CD14-positive monocyte (primary cell): ENCODE measurements around the gene INO80E. TPM values are rescaled to one million over a fixed set of nuclear protein-coding genes. Genes with fewer than 3 reads are reported as not detected.

Experiments used
- DNase-seq, 3 donors: peaks; one replicate each; pipeline ENCODE4 v3.0.0-alpha.2; 2011 to 2022
- H2AFZ ChIP-seq: 2 replicates; pipeline ENCODE4 v1.6.0; 2012; ENCODE audit warnings: mild to moderate bottlenecking, low read depth, low read length, inconsistent platforms; ENCODE audit not compliant: insufficient read depth, poor library complexity, severe bottlenecking
- H3K27ac ChIP-seq, 2 donors: 1 replicate in 1 of 2; 2 replicates in 1 of 2; pipeline ENCODE4 v1.5.1; 2012 to 2013; ENCODE audit warnings: low read length in 2 of 2, control low read depth in 1 of 2, inconsistent platforms in 1 of 2, low read depth in 1 of 2, mild to moderate bottlenecking in 1 of 2
- H3K27me3 ChIP-seq, 2 donors: one replicate each; pipeline versions ENCODE4 v1.6.0 to v1.6.1; 2011 to 2013; ENCODE audit warnings: low read length in 2 of 2; ENCODE audit not compliant: control insufficient read depth in 2 of 2, insufficient read depth in 2 of 2
- H3K36me3 ChIP-seq, 2 donors: replicated peaks in 1 of 2; 1 replicate in 1 of 2; 2 replicates in 1 of 2; pipeline versions ENCODE4 v1.5.1 to v1.6.1; 2012 to 2013; ENCODE audit warnings: low read length in 2 of 2, control low read depth in 1 of 2, inconsistent platforms in 1 of 2, mild to moderate bottlenecking in 1 of 2; ENCODE audit not compliant: insufficient read depth in 2 of 2, control insufficient read depth in 1 of 2
- H3K4me1 ChIP-seq, 2 donors: 1 replicate in 1 of 2; 2 replicates in 1 of 2; pipeline versions ENCODE4 v1.5.1 to v1.6.1; 2012 to 2013; ENCODE audit warnings: low read length in 2 of 2, control low read depth in 1 of 2, inconsistent platforms in 1 of 2, mild to moderate bottlenecking in 1 of 2, moderate library complexity in 1 of 2; ENCODE audit not compliant: insufficient read depth in 2 of 2, control insufficient read depth in 1 of 2
- H3K4me2 ChIP-seq: replicated peaks from 2 replicates; pipeline ENCODE3; 2012; ENCODE audit warnings: low read length, moderate library complexity, mild to moderate bottlenecking; ENCODE audit not compliant: poor library complexity, severe bottlenecking; ENCODE audit errors: extremely low read depth
- H3K4me3 ChIP-seq, 3 experiments: fragments of 200-600 bp in 1 of 3; sonication (generic) in 1 of 3; replicated peaks in 1 of 3; 1 replicate in 2 of 3; 2 replicates in 1 of 3; pipeline ENCODE4 v1.5.1; 2011 to 2013; ENCODE audit warnings: low read length in 3 of 3, mild to moderate bottlenecking in 3 of 3, control low read depth in 2 of 3, low read depth in 2 of 3, inconsistent platforms in 1 of 3, moderate library complexity in 1 of 3
- H3K79me2 ChIP-seq: 2 replicates; pipeline ENCODE4 v1.6.0; 2012; ENCODE audit warnings: mild to moderate bottlenecking, control low read depth, inconsistent platforms, low read length, moderate library complexity; ENCODE audit not compliant: insufficient read depth
- H3K9ac ChIP-seq: 2 replicates; pipeline ENCODE4 v1.6.0; 2017; ENCODE audit warnings: low read length, mild to moderate bottlenecking; ENCODE audit not compliant: insufficient read depth, poor library complexity, severe bottlenecking
- H3K9me3 ChIP-seq, 2 donors: replicated peaks in 1 of 2; 1 replicate in 1 of 2; 2 replicates in 1 of 2; pipeline versions ENCODE4 v1.5.1 to v1.6.1; 2012 to 2013; ENCODE audit warnings: low read length in 2 of 2, control low read depth in 1 of 2; ENCODE audit not compliant: control insufficient read depth in 1 of 2, insufficient read depth in 1 of 2
- H4K20me1 ChIP-seq: 2 replicates; pipeline ENCODE4 v1.6.0; 2012; ENCODE audit warnings: mild to moderate bottlenecking, low read length, control low read depth, moderate library complexity; ENCODE audit not compliant: insufficient read depth
- H3K27ac Mint-ChIP-seq, 7 donors: one replicate each; pipeline ENCODE4 v1.8.0; 2020; ENCODE audit warnings: mild to moderate bottlenecking in 7 of 7, mixed read lengths in 7 of 7, moderate library complexity in 6 of 7, inconsistent platforms in 2 of 7
- H3K27me3 Mint-ChIP-seq, 3 donors: one replicate each; pipeline ENCODE4 v1.8.0; 2021 to 2022; ENCODE audit warnings: low read depth in 3 of 3, mild to moderate bottlenecking in 3 of 3, mixed read lengths in 3 of 3, moderate library complexity in 3 of 3, inconsistent platforms in 1 of 3
- H3K36me3 Mint-ChIP-seq, 2 donors: one replicate each; pipeline ENCODE4 v1.8.0; 2020; ENCODE audit warnings: mixed read lengths in 2 of 2, inconsistent platforms in 1 of 2, mild to moderate bottlenecking in 1 of 2
- H3K4me1 Mint-ChIP-seq: one replicate; pipeline ENCODE4 v1.8.0; 2020; ENCODE audit warnings: mild to moderate bottlenecking, mixed read lengths
- H3K4me3 Mint-ChIP-seq, 2 donors: one replicate each; pipeline ENCODE4 v1.8.0; 2020; ENCODE audit warnings: mild to moderate bottlenecking in 2 of 2, mixed read lengths in 2 of 2, moderate library complexity in 1 of 2
- H3K9me3 Mint-ChIP-seq, 7 donors: one replicate each; pipeline ENCODE4 v1.8.0; 2020 to 2022; ENCODE audit warnings: mixed read lengths in 7 of 7, mild to moderate bottlenecking in 6 of 7, moderate library complexity in 6 of 7, inconsistent platforms in 2 of 7
- CTCF ChIP-seq: fragments of 200-600 bp; IDR thresholded peaks from one replicate; pipeline ENCODE4 v1.8.0; 2022; ENCODE audit warnings: antibody characterized with exemption, mild to moderate bottlenecking
- WGBS: methylation state at CpG from one replicate; pipeline ENCODE4 v1.1.5; 2013; ENCODE audit warnings: missing lambda C conversion rate; ENCODE audit not compliant: insufficient coverage; 5-methylcytosine and 5-hydroxymethylcytosine counted together
- intact Hi-C, 2 donors: fragments of 100-400 bp; cut with micrococcal nuclease; formaldehyde crosslinking; loops; one replicate each; pipeline versions ENCODE4 v1.15.0 to v1.15.1; 2023
- polyA plus RNA-seq, 3 donors: library from polyadenylated mRNA; depleted of rRNA in 1 of 3; unstranded in 2 of 3; stranded (reverse) in 1 of 3; fragments of 300-500 nt in 2 of 3; fragments of >200 nt in 1 of 3; fragmentation: Illumina TruSeq in 2 of 3; gene quantifications; 1 replicate in 2 of 3; 2 replicates in 1 of 3; pipeline ENCODE4 v1.2.3, GENCODE V29; 2012 to 2021

INO80E gene
- polyA plus RNA-seq, 3 donors: 2.8 to 57.6 (median 3.5) TPM

- H3K4me2 ChIP-seq: no peak overlapping the region
- Mint-ChIP-seq H3K27me3 (peaks cover 0 to 5% (median 2%) of the 10 kb centered on the region in 3 donors), H3K27ac (peak overlapping the region in 5 of 7 donors; percentile 56 to 88 (median 77)), H3K4me3 (no peak overlapping the region), H3K36me3 (peaks cover 29 to 54% of the 10 kb centered on the region in 2 donors), H3K9me3 (peaks cover 0 to 5% (median 2%) of the 10 kb centered on the region in 7 donors), H3K4me1 (peaks cover 38% of the 10 kb centered on the region)
- H3K4me3 ChIP-seq: peak overlapping the region in 1 of 3 experiments; percentile 100
- peaks cover 41% of the 10 kb centered on the region for H4K20me1 ChIP-seq
- peaks cover 31 to 43% of the 10 kb centered on the region in 2 donors for H3K4me1 ChIP-seq
- WGBS: no CpG with 5 or more reads among the region's 1 CpG
- DNase-seq: no peak
- H3K9me3 ChIP-seq: no peaks in the 10 kb centered on the region
- TF ChIP-seq CTCF: no peak
- no peaks in the 10 kb centered on the region for H3K27me3 ChIP-seq
- H3K27ac ChIP-seq: peak overlapping the region; percentile 17 to 43
- peaks cover 37% of the 10 kb centered on the region for H3K79me2 ChIP-seq
- H3K36me3 ChIP-seq: peaks cover 27 to 44% of the 10 kb centered on the region in 2 donors
- no peak overlapping the region for H2AFZ ChIP-seq
- H3K9ac ChIP-seq: no peak overlapping the region
- intact Hi-C loops: loop anchor here in 1 of 2 donors (10.0 kb wide), 1 partner anchor 108 kb away; the partner anchor contains the start of gene CDIPT
Observed at GRCh38 chr16:29972500-29972899, 23.5 kb upstream of the INO80E start.

GRCh38 chr16:29972992-29973383 lies 23.1 kb upstream of the INO80E start:
- Histone ChIP-seq H3K9ac (no peak overlapping the region), H3K27me3 (no peaks in the 10 kb centered on the region), H3K79me2 (peaks cover 42% of the 10 kb centered on the region), H3K36me3 (peaks cover 29 to 46% of the 10 kb centered on the region in 2 donors), H4K20me1 (peaks cover 46% of the 10 kb centered on the region), H3K9me3 (no peaks in the 10 kb centered on the region), H2AFZ (no peak overlapping the region), H3K4me1 (peaks cover 31 to 43% of the 10 kb centered on the region in 2 donors), H3K27ac (peak overlapping the region; percentile 18 to 43), H3K4me2 (peak overlapping the region; percentile 100), H3K4me3 (peak overlapping the region in 2 of 3 experiments; percentile 98 to 100)
- 92% methylated on average over 5 of the region's 6 CpGs for whole genome bisulfite sequencing
- peak overlapping the region; percentile 91 to 94 for H3K4me3 Mint-ChIP-seq
- peaks cover 0 to 5% (median 2%) of the 10 kb centered on the region in 7 donors for H3K9me3 Mint-ChIP-seq
- no peak for TF ChIP-seq CTCF
- peaks cover 29 to 55% of the 10 kb centered on the region in 2 donors for H3K36me3 Mint-ChIP-seq
- peaks cover 38% of the 10 kb centered on the region for H3K4me1 Mint-ChIP-seq
- intact Hi-C loops: loop anchor here in 1 of 2 donors (1.0 to 10.0 kb wide), 2 partner anchors 23 to 108 kb away; partner anchors contain the start of genes CDIPT and INO80E
- peaks cover 0 to 5% (median 2%) of the 10 kb centered on the region in 3 donors for H3K27me3 Mint-ChIP-seq
- no peak for DNase-seq
- H3K27ac Mint-ChIP-seq: peak overlapping the region; percentile 15 to 88 (median 80)
